ENCODE data around the gene ARL2BP.
A peak's percentile ranks its signal among the peaks of the same experiment; 100 is the strongest.
"Not testable (repeated sequence)": the region's sequence is repeated elsewhere in the genome, so short reads cannot be mapped to it uniquely, and the experiment has no call there.

Gene ARL2BP

GRCh38 chr16:57264950-57265371 lies 19.9 kb downstream of the ARL2BP start:
- DNase-seq, result no peak

- DNase-seq, result no peak
These were observed 20.9 kb downstream of the ARL2BP start for GRCh38 chr16:57265850-57266530.

- DNase-seq, result peak; percentile 42
These were observed 21.6 kb downstream of the ARL2BP start for GRCh38 chr16:57266531-57267260.

GRCh38 chr16:57267343-57267742 lies 22.3 kb downstream of the ARL2BP start:
- not testable (repeated sequence) for DNase-seq

GRCh38 chr16:57268804-57269800 lies 24.0 kb downstream of the ARL2BP start:
- DNase-seq, result no peak

GRCh38 chr16:57270221-57271062 lies 25.4 kb downstream of the ARL2BP start:
- no peak for DNase-seq

GRCh38 chr16:57271063-57271345 lies 25.9 kb downstream of the ARL2BP start:
- DNase-seq, result no peak

GRCh38 chr16:57271867-57272495 lies 26.9 kb downstream of the ARL2BP start:
- no peak for DNase-seq

GRCh38 chr16:57273359-57273758 lies 28.3 kb downstream of the ARL2BP start:
- no peak for DNase-seq

- DNase-seq, result no peak
These were observed 28.8 kb downstream of the ARL2BP start for GRCh38 chr16:57273826-57274225.

- DNase-seq, result not testable (repeated sequence)
These were observed 30.9 kb downstream of the ARL2BP start for GRCh38 chr16:57275946-57276345.

GRCh38 chr16:57276596-57276995 lies 31.5 kb downstream of the ARL2BP start:
- no peak for DNase-seq

- peak; percentile 50 for DNase-seq
These were observed 32.5 kb downstream of the ARL2BP start for GRCh38 chr16:57277586-57277985.

GRCh38 chr16:57278494-57278893 lies 33.4 kb downstream of the ARL2BP start:
- no peak for DNase-seq

GRCh38 chr16:57279780-57280638 lies 35.0 kb downstream of the ARL2BP start:
- DNase-seq, result no peak

GRCh38 chr16:57281791-57282190 lies 36.7 kb downstream of the ARL2BP start:
- DNase-seq, result no peak

- DNase-seq, result no peak
These were observed 37.6 kb downstream of the ARL2BP start for GRCh38 chr16:57282510-57283213.

GRCh38 chr16:57283214-57283958 lies 38.3 kb downstream of the ARL2BP start:
- no peak for DNase-seq

GRCh38 chr16:57283959-57284208 lies 38.8 kb downstream of the ARL2BP start:
- DNase-seq, result no peak

Measured in activated naive CD4-positive, alpha-beta T cell treated with anti-CD3 and anti-CD28 coated beads, Interleukin-2, amount 50 U/mL, for 16 hours (primary cell).